ENCODE data around the gene ZNF83.

The ZNF83 gene

DNA sequence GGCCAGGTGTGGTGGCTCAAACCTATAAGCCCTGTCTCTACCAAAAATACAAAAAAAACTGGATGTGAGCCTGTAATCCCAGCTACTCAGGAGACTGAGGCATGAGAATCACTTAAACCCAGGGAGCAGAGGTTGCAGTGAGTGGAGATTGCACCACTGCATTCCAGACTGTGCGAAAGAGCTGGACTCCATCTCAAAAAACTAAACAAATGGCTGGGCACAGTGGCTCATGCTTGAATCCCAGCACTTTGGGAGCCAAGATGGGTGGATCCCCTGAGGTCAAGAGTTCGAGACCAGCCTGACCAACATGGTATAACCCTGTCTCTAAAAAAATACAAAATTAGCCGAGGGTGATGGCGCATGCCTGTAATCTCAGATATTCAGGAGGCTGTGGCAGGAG, 34.9 kb upstream of the ZNF83 start:
- H3K4me3 ChIP-seq (replicated peaks; ENCODE audit: low read depth, low read length): no peak overlapping the region
- H3K27me3 ChIP-seq (replicated peaks; ENCODE audit: control insufficient read depth, insufficient read depth, low read length): no peaks in the 10 kb centered on the region
- no peaks in the 10 kb centered on the region; the same call in 1 of the 2 replicates for H3K36me3 ChIP-seq (ENCODE audit: control insufficient read depth, insufficient read depth, low read length)
- DNase-seq (ENCODE audit: extremely low read depth, insufficient read length): no peak
- TF ChIP-seq, protein P1, sequence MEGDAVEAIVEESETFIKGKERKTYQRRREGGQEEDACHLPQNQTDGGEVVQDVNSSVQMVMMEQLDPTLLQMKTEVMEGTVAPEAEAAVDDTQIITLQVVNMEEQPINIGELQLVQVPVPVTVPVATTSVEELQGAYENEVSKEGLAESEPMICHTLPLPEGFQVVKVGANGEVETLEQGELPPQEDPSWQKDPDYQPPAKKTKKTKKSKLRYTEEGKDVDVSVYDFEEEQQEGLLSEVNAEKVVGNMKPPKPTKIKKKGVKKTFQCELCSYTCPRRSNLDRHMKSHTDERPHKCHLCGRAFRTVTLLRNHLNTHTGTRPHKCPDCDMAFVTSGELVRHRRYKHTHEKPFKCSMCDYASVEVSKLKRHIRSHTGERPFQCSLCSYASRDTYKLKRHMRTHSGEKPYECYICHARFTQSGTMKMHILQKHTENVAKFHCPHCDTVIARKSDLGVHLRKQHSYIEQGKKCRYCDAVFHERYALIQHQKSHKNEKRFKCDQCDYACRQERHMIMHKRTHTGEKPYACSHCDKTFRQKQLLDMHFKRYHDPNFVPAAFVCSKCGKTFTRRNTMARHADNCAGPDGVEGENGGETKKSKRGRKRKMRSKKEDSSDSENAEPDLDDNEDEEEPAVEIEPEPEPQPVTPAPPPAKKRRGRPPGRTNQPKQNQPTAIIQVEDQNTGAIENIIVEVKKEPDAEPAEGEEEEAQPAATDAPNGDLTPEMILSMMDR (IDR thresholded peaks at IDR 0.05; ENCODE audit: insufficient read depth, low read length, poor library complexity, severe bottlenecking): no peak

DNA sequence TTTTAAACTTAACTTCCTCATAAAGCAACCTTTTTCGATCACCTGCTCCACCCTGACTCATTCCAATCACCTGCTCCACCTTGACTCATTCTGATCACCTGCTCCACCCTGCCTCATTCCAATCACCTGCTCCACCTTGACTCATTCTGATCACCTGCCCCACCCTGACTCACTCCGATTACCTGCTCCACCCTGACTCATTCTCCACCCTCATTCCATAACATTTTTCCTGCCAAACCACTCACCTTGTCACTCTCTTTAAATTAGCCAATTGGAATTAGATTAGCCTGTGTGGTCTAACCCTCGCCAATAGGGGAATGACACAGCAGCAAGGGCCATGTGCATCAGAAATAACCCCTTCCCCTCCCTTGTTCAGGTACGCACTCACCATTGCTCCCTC, 31.9 kb upstream of the ZNF83 start:
- no peak for DNase-seq (ENCODE audit: extremely low read depth, insufficient read length)
- no peaks in the 10 kb centered on the region for H3K27me3 ChIP-seq (replicated peaks; ENCODE audit: control insufficient read depth, insufficient read depth, low read length)
- no peak overlapping the region for H3K4me3 ChIP-seq (replicated peaks; ENCODE audit: low read depth, low read length)
- H3K36me3 ChIP-seq (ENCODE audit: control insufficient read depth, insufficient read depth, low read length): peaks cover 2% of the 10 kb centered on the region; the same call in 1 of the 2 replicates
- TF ChIP-seq, protein P1 (IDR thresholded peaks at IDR 0.05; ENCODE audit: insufficient read depth, low read length, poor library complexity, severe bottlenecking): no peak

DNA sequence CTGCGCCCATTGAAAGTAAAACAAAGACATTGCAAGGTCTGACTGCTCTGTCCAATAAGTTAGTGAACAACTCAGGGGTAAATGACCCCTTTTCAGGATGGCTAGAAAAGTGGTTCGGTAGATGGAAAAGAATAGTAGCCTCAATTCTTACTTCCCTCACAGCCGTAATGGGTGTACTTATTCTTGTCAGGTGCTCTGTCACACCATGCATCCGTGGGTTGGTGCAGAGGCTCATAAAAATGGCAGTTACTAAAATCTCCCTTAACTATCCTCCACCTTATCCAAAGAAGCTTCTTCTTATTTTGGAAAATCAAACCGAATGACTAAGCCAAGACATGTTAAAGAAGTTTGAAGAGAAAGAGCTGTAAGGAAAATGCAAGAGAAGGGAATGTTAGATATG, 31.4 kb upstream of the ZNF83 start:
- TF ChIP-seq, protein P1 (IDR thresholded peaks at IDR 0.05; ENCODE audit: insufficient read depth, low read length, poor library complexity, severe bottlenecking): no peak
- Histone ChIP-seq H3K4me3 (replicated peaks; ENCODE audit: low read depth, low read length) (no peak overlapping the region), H3K36me3 (ENCODE audit: control insufficient read depth, insufficient read depth, low read length) (peaks cover 2% of the 10 kb centered on the region; the same call in 1 of the 2 replicates), H3K27me3 (replicated peaks; ENCODE audit: control insufficient read depth, insufficient read depth, low read length) (no peaks in the 10 kb centered on the region)
- no peak for DNase-seq (ENCODE audit: extremely low read depth, insufficient read length)

DNA sequence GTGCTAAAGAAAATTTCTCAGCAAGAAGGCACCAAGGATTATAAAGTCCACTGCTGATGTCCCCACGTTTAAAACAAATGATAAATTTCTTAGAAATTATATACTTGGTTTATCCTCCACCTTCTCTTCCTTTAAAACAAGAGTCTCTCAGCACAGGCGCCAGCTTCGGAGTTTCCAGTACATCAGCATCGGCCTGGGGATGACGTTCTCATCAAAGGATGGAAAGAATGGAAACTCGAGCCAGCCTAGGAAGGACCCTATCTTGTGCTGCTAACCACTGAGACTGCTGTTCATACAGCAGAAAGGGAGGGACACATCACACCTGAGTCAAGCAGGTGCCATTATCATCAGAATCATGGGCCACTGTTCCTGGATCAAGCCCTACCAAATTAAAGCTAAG, 29.8 kb upstream of the ZNF83 start:
- TF ChIP-seq, protein P1 (IDR thresholded peaks at IDR 0.05; ENCODE audit: insufficient read depth, low read length, poor library complexity, severe bottlenecking): no peak
- no peak overlapping the region for H3K4me3 ChIP-seq (replicated peaks; ENCODE audit: low read depth, low read length)
- H3K36me3 ChIP-seq (ENCODE audit: control insufficient read depth, insufficient read depth, low read length): peaks cover 2% of the 10 kb centered on the region; the same call in 1 of the 2 replicates
- H3K27me3 ChIP-seq (replicated peaks; ENCODE audit: control insufficient read depth, insufficient read depth, low read length): no peaks in the 10 kb centered on the region
- no peak for DNase-seq (ENCODE audit: extremely low read depth, insufficient read length)

DNA sequence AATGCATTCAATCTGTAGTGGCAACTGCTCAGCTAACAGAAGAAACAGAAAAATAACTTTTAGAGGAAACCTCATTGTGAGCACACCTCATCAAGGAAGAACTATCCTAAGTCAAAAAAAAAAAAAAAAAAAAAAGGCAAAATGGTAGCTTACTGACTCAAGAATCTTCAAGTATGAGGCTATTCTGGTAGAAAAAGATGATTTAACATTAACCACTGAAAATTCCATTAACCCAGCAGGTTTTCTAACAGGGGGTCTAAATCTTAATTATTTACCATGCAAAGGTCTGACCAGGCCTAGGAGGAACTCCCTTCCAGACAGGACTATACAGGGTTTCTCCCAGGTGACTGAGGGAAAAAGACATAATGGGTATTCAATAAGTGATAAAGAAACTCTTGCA, 28.4 kb upstream of the ZNF83 start:
- Histone ChIP-seq H3K36me3 (ENCODE audit: control insufficient read depth, insufficient read depth, low read length) (peaks cover 2% of the 10 kb centered on the region), H3K4me3 (replicated peaks; ENCODE audit: low read depth, low read length) (no peak overlapping the region), H3K27me3 (replicated peaks; ENCODE audit: control insufficient read depth, insufficient read depth, low read length) (no peaks in the 10 kb centered on the region)
- no peak for DNase-seq (ENCODE audit: extremely low read depth, insufficient read length)
- TF ChIP-seq, protein P1 (IDR thresholded peaks at IDR 0.05; ENCODE audit: insufficient read depth, low read length, poor library complexity, severe bottlenecking): no peak

DNA sequence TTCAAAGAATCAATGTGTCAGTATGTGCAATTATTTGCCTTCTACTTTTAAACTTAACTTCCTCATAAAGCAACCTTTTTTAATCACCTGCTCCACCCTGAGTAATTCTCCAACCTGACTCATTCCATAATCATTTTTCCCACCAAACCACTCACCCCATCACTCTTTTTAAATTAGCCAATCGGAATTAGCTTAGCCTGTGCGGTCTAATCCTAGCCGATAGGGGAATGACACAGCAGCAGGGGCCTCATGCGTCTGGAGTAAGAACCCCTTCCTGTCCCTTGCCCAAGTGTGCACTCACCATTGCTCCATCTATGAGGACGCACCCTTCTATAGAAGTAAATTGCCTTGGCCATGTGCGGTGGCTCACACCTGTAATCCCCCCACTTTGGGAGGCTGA, 27.4 kb upstream of the ZNF83 start:
- Histone ChIP-seq H3K27me3 (replicated peaks; ENCODE audit: control insufficient read depth, insufficient read depth, low read length) (no peaks in the 10 kb centered on the region), H3K36me3 (ENCODE audit: control insufficient read depth, insufficient read depth, low read length) (peaks cover 2% of the 10 kb centered on the region), H3K4me3 (replicated peaks; ENCODE audit: low read depth, low read length) (no peak overlapping the region)
- DNase-seq (ENCODE audit: extremely low read depth, insufficient read length): no peak
- TF ChIP-seq, protein P1 (IDR thresholded peaks at IDR 0.05; ENCODE audit: insufficient read depth, low read length, poor library complexity, severe bottlenecking): no peak

All from GM06990 (cell line).